Measurements from ENCODE around the gene DHPS. TPM values are rescaled to one million over a fixed set of nuclear protein-coding genes. Genes with fewer than 3 reads are reported as not detected.

The DHPS gene
- total and polyA plus RNA-seq, 2 of the 4 experiments (the other 2 are of a cell fraction), result 82.8 to 85.0 TPM

- DNase-seq, result no peak
- no peaks in the 10 kb centered on the region for H3K27me3 ChIP-seq (ENCODE audit: control insufficient read depth, insufficient read depth, low read length)
- in situ Hi-C loops (cut with MboI; ENCODE audit: low sequenced_read_pairs), result no loop called here
- no peak overlapping the region for H3K27ac ChIP-seq (ENCODE audit: insufficient read depth, low read length)
- no peaks in the 10 kb centered on the region for H3K9me1 ChIP-seq (ENCODE audit: insufficient read depth, low read length)
- H2AFZ ChIP-seq (replicated peaks; ENCODE audit: low read length, poor library complexity), result no peak overlapping the region
- no peaks in the 10 kb centered on the region for H3K4me1 ChIP-seq (ENCODE audit: control insufficient read depth, insufficient read depth, low read length)
- H4K5ac ChIP-seq (ENCODE audit: low read depth, low read length), result no peak overlapping the region
- H3K9me3 ChIP-seq (ENCODE audit: control insufficient read depth, insufficient read depth, low read length), result no peaks in the 10 kb centered on the region
- 91% methylated on average over 23 of the region's 33 CpGs; no CpG with 5 or more reads in 1 of the 2 experiments for WGBS, 2 experiments (ENCODE audit: extremely low coverage in 2 of 2, insufficient read length in 1 of 2)
- no TSS peak for BruUV-seq (replicated peaks)
- no peak overlapping the region for H3K56ac ChIP-seq (ENCODE audit: extremely low read depth, insufficient read depth, low read length)
- no peak overlapping the region for H3K18ac ChIP-seq (ENCODE audit: low read depth, low read length)
- H4K91ac ChIP-seq (ENCODE audit: insufficient read depth, low read depth, low read length), result no peak overlapping the region
- ChIA-PET POLR2A (ENCODE audit: unreplicated experiment) (no interaction called here), CTCF (no interaction called here)
- no peak overlapping the region for H3K4me3 ChIP-seq (ENCODE audit: insufficient read depth, low read depth, low read length)
- TF ChIP-seq SMC3 (IDR thresholded peaks at IDR 0.05; ENCODE audit: low read depth, low read length) (no peak), RFX5 (IDR thresholded peaks at IDR 0.05; ENCODE audit: low read depth, low read length) (no peak)
- H2BK20ac ChIP-seq (ENCODE audit: low read depth, low read length), result no peak overlapping the region
- no peak overlapping the region for H3K23ac ChIP-seq (ENCODE audit: low read depth, low read length)
- H2BK15ac ChIP-seq (ENCODE audit: low read depth, low read length), result no peak overlapping the region
- no peak overlapping the region for H2BK120ac ChIP-seq (ENCODE audit: low read depth, low read length)
- H4K8ac ChIP-seq (ENCODE audit: low read depth in 2 of 2, low read length in 2 of 2), result no peak overlapping the region
- H3K79me1 ChIP-seq (ENCODE audit: low read depth in 1 of 2, low read length in 2 of 2), result peaks cover 5 to 18% of the 10 kb centered on the region in 2 experiments
- no peak for ATAC-seq (ENCODE audit: low read depth)
- H3K4ac ChIP-seq (ENCODE audit: low read depth, low read length), result no peak overlapping the region
- intact Hi-C loops (cut with micrococcal nuclease), result no loop called here
- H3K36me3 ChIP-seq (ENCODE audit: control insufficient read depth, insufficient read depth, low read length), result peaks cover 72% of the 10 kb centered on the region
- no peak overlapping the region for H3K9ac ChIP-seq (ENCODE audit: low read depth, low read length)
- dilution Hi-C loops (cut with HindIII; ENCODE audit: low sequenced_read_pairs, unreplicated experiment), result no loop called here
- H4K20me1 ChIP-seq (ENCODE audit: insufficient read depth, low read length), result peaks cover 14% of the 10 kb centered on the region
- H3K4me2 ChIP-seq (ENCODE audit: low read depth, low read length), result no peak overlapping the region
- no peak overlapping the region for H2BK5ac ChIP-seq (ENCODE audit: low read depth, low read length, poor library complexity, severe bottlenecking)
- no peak overlapping the region for H3K14ac ChIP-seq (replicated peaks; ENCODE audit: low read depth, low read length)
- peak overlapping the region; percentile 24 for H2AK9ac ChIP-seq (replicated peaks; ENCODE audit: low read depth, low read length, poor library complexity)
- H2AK5ac ChIP-seq (ENCODE audit: low read depth, low read length), result no peak overlapping the region
These were observed 20.1 kb upstream of the DHPS start for GRCh38 chr19:12701596-12702282.
